Stimulated activated CD8-positive, alpha-beta memory T cell treated with anti-CD3 and anti-CD28 coated beads, Interleukin-15, amount 100 ng/mL, for 48 hours (primary cell): ENCODE measurements around the gene PAQR4.
"Not testable (repeated sequence)": the region's sequence is repeated elsewhere in the genome, so short reads cannot be mapped to it uniquely, and the experiment has no call there.

Experiments used
- DNase-seq, 2 donors: peaks; one replicate each; pipeline ENCODE4 v3.0.0-alpha.2; 2020; ENCODE audit warnings: low read depth in 2 of 2

The PAQR4 gene

DNA sequence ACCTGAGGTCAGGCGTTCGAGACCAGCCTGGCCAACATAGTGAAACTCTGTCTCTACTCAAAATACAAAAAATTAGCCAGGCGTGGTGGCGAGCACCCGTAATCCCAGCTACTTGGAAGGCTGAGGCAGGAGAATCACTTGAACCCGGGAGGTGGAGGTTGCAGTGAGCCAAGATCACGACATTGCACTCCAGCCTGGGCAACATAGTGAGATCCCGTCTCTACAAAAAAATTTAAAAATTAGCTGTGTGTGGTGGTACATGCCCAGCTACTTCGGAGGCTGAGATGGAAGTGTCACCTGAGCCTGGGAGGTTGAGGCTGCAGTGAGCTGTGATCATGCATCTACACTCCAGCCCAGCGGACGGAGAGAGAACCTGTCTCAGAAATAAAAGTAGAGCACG lies 25.4 kb upstream of the PAQR4 start:
- DNase-seq: not testable (repeated sequence)

DNA sequence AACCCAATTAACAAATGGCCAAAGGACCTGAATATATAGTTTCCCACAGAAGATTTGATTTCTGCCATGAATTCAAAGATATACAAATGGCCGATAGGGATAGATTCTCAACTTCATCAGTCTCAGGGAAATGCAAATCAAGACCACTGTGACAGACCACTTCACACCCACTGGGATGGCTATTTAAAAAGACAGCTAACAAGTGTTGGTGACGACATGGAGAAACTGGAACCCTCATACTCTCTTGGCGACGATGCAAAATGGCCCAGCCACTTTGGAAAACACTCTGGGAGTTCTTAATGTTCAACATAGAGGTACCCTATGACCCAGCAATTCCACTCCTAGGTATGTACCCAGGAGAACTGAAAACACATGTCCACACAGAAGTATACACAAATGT lies 22.5 kb upstream of the PAQR4 start:
- DNase-seq: no peak

DNA sequence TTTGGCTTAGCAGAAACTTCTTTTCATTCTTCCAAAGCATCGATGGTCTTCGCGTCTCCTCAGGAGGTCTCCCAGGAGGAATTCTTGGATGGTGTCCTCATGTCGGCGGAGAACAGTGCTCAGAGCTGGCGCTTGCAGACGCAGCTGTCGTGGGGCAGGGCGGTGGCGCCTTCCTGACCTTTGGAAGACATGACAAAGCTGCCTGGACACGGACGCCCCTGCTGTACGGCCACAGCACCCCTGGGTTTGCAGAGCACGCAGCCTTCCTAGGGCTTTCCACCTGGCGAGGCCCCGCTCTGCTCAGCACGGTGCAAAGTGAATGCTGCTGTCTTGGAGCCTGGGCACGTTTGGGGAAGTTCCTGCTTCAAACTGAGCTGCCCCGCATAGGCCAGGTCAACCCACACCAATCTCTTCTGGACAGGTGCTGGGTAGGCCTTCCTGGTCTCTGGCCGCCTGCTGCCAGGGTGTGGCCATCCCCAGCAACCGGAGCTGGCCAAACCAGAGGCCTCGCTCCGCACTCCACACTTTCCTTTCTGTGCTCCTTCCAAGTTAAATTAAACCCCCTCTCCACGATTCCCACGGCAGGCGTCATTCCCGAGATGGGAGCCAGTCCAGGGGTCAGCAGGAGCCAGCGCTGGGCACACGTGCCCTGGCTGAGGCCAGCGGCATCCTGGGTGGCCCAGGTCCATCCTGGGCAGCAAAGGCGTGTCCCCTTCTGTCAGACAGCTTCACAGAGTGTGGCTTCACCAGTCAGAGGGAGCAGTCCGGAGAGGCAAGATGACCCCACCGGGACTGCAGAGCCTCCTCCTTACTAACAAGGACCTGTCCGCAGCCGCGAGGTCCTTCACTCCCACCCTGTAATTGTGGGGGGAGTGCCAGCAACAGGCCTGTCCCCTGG lies 20.1 kb upstream of the PAQR4 start:
- DNase-seq: no peak

DNA sequence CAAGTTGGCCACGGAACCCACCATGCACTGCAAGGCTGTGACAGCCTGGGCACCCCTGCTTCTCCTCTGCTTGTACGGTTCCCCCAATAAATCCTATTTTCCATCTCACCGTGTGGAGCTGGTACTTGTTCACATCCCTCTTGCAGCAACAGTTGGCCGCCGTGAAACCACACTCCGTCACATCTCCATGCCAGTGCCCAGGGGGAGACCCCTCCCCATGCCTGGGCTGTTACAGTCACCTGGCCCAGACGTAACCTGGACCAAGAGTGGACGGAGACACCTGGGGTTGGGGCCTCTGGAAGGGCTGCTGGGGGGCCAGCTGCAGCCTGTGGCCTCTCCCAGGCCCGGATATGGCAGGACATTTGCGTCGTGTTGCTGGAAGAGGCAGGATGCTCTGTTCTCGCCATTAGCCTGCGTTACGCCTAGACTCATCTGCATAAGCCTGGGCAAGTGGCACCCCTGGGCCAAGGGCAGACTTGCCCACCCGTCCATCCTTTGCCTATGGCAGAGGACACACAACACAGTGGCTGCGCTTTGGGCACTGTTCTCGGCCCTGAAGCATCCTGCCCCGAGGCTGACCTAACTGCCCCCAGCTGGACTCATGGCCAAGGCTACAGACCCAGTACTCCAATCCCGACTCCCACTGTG lies 19.3 kb upstream of the PAQR4 start:
- DNase-seq: no peak

DNA sequence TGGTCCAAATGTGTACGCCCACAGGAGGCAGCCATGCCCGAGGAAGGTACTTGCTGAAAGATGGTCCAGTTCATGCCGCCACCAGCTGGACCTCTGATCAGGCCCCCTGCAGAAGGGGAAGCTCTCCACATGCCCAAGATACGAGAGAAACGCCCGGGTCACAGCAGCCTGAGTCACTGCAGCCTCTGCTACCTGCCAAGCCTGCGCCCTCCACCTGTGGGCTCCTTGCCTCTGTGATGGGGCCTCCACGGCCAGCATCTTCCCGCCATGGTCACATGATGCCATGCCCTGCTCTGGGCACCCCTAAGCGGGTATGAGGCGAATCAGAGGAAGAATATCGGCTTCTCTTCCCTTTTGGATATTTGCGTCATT lies 18.8 kb upstream of the PAQR4 start:
- DNase-seq: no peak

DNA sequence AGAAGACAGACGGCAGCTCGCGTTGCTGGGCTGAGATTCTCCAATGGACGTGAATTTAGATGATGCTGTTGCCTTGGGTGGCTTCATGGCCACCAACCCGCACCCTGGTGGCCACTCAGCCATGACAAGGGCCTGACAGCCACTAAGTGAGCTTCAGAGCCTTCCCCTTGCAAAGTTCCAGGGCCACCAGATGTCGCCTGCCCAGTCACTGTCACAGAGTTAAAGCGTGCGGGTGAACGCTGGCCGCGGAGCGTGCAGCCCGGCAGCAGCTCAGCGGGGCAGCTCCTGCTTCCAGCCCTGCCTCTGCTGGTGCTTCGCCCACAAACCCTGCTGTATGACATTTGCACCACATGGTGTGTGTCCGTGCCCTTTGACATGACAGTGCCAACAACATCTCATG lies 18.4 kb upstream of the PAQR4 start:
- no peak for DNase-seq

DNA sequence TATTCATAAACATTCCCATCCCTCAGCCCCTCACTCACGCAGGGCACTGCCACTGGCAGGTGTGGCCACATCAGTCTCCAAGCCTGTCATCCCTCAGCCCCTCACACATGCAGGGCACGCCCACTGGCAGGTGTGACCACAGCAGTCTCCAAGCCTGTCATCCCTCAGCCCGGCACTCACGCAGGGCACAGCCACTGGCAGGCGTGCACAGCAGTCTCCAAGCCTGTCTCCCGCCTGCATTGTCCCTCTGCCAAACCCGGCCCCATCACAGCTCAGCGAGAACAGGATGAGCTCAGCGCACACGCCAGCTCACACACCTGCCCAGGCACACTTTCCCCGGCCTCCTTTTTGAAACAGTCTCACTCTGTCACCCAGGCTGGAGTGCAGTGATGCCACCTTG lies 16.5 kb upstream of the PAQR4 start:
- no peak for DNase-seq

DNA sequence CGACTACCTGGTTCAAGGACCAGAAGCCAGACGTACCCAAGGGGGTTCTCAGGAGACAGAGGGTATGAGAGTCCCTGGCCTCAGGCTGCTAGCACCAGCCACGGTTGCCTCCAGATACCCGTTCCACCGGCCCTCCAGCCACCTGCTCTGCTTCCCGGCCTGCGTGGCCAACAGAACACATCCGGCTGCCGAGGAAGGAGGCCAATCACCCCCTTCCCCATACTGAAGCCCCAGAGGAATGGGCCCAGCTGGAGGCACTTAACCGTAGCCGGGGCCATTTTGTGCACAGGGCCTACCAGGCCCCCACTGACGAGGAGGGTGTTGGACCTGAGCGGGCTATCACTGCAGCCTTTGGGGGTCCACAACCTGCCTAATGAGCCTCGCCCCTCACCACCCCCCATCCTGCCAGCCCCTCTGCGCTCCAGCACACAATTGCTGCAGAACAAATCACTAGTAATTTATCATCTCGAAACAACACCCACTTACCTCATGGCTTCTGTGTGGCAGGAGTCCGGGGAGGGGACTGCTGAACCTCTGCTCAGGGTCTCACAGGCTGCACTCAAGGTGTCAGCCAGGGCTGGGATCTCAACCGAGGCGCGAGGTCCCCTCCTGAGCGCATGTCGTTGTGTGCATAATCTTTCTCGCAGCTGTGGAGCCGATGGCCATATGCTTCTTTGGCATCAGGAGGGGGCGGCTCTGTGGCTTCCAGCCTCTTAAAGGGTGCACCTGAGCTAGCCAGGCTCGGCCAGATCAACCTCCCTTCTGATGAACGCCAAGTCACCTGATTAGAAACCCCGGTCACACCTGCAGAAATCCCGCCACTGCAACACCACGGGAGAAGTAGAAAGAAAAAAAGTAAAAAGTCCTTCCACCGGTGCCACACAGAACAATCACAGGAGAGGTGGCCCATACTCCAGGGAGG lies 15.2 kb upstream of the PAQR4 start:
- DNase-seq: no peak

DNA sequence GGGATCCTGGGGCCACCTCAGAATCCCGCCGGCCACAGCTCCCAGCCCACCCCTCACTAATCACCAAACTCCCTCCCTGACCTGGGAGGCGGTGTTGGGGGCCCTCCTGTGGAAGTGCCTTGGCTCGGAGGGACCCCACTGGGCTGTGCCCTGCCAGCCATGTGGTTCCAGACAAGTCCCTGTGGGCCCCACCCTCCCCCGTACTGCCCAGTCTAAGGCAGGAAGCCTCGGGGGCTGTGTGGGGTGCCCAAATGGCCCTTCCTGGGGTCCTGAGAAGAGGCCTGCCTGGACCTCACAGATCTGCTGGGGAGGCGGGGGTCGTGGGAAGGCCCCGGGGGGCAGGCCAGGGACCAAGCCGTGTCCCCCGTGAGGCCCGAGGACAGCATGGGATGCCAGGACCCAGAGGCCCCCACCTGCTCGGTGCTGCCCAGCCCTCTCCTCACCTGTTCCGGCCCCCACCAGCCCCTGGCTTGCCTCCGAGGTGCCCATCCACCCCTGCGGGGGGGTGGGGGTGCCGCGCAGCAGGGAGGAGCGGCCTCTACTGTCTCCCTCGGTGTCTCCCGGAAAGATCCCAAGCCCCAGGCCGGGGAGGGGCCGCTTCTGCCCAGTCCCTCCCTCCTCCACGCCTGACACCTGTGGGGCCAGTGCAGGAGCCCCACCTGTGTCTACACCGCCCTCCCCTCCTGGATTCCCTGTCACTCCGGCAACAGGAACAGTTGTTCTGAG lies 14.3 kb upstream of the PAQR4 start:
- no peak for DNase-seq

DNA sequence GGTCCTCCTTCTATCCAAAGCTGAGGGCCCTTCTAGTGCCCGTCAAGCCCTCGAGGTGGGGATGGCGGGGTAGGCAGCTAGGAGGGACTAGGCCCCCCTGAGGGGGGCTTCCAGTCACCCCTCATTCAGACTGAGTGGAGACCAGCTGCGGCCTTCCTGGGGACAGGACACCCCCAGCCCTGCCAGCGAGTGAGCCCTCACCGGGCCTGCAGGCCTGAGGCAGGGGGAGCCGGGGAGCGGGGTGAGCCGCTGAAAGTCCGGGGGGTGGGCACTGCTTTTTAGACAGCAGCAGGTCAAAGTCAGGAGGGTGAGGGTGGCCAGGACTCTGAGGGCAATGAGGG lies 13.7 kb upstream of the PAQR4 start:
- no peak for DNase-seq

DNA sequence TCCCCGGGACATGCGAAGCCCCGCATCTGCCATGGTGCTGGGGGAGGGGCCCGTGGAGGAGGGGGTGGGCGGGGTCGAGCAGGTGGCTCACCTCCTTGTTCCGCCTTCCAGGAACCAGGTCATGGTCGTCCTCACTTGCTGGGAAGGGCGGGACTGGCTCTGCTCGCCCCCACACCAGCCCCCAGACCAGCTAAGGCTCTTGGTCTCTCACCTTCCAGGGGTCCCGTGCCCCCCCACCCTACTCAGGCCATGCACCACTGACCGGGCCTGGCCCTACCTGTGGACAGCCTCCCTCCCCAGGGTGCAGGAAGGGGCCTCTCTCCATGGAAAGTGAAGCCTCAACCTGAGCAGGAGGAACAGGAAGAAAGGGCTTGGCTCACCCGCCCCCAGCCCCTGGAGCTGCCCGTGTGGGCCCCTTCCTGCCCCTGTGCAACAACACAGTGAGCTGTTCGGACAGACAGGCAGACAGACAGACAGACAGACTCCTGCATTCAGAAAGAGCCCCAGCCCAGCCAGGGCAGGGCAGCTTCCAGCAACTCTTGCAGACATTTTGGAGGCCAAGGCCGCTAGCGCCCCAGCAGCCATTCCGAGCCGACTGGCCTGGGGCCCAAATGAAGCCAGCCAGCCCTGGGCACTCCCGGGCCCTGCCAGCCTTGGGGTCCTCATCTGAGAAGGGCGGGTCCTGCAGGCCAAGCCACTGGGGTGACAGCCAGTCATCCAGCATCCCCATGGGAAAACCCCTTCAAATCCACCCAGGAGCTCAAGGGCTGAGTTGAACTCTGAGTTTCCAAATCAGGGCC lies 13.2 kb upstream of the PAQR4 start:
- no peak for DNase-seq

DNA sequence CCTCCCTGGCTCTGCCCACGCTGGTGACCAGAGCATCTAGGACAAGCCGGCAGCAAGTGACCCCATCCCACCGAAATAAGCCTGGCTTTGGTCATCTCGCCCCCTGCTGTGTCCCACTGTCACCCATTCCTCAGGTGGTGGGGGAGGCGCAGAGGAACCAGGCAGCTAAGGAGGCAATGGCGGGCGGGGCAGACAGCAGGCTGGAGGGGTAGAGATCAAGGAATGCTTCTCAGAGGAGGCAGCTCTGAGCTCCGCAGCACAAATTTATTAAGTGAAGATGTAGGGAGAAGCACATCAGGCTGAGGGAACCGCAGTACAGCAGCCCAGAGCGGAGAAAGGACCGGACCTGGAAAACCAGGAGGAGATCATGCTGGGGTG lies 12.6 kb upstream of the PAQR4 start:
- DNase-seq: no peak

DNA sequence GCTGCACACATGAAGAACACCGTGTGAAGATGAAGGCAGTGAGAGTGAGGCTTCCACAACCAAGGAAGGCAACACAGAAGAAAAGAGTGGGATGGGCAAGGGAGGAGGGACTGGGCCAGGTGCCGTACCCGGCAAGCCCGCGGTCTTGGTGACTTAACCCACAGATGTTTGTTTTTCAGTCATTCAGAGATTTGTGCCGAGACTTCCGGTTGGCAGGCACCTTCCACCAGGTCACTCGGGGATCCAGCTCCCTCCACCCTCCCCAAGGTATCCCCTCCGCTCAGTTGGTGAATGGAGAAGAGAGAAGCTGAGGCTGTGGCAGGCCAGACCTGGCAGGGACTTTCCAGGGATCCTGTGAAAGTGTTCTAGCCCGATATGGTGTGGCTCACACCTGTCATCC lies 9.9 kb upstream of the PAQR4 start:
- DNase-seq: no peak

DNA sequence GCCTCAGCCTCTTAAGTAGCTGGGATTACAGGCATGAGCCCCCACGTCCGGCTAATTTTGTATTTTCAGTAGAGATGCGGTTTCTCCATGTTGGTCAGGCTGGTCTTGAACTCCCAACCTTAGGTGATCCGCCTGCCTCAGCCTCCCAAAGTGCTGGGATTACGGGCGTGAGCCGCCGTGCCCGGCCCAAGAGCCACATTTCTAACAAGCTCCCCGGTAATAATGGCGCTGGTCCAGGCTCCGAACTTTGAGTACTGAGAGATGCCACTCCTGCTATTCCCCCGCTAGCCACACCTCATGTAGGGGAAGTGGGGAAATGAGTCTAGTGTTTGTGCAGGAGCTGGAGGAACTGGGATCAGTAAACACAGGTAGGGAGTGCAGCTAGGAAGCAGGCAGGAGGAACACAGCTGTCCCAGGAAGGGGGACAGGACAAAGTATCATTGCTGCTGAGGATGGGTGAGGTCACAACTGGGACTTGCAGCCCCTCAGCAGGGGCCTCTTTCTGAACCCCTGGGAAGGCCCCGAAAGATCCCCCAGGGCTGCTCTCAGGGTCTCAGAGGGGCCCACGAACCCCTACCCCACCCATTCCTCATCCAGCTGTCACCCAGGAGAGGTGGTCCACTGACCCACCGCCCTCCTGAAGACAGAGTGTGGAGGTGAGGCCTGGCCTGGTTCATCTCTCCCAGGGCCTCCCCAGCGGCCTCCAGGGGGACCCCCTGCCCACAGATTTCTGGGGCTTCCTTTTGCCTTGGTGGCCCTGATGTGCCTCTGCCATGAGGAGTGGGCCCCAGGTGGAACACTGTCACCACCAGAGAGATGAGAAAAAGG lies 8.8 kb upstream of the PAQR4 start:
- DNase-seq: no peak

DNA sequence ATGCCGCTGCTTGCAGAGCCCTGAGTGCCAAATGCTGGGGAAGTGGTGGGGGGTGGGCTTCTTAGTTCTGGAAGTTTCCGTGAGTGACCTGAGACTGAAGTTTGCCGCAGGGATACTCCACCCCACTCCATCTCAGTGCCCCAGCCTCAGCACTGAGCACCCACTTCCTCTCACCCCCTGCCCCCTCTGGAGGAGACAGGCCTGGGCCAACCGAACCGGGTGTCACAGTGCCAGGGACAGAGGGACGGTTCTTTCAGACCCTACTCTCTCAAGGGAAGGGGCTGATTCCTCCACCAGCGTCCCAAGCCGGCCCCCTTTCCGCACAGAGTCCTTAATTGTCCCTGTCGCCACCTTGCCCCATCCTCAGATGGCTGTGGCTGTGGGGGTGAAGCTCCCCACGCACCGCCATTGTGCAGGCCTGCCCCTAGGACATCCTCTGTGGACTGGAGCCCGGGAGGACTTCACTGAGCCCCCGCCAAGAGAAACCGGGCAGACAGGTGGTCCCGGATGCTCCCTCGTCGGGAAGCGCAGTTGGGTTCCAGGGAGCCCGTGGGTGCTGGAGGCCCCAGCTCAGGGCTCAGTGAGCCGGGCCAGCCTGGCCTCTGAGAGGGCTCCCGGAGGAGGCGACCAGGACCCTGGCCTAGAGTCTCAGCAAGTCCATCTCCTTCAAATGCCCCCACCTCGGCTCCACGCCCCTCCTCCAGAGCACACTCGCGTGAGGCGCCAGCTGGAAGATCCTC lies 6.6 kb upstream of the PAQR4 start:
- DNase-seq: no peak

DNA sequence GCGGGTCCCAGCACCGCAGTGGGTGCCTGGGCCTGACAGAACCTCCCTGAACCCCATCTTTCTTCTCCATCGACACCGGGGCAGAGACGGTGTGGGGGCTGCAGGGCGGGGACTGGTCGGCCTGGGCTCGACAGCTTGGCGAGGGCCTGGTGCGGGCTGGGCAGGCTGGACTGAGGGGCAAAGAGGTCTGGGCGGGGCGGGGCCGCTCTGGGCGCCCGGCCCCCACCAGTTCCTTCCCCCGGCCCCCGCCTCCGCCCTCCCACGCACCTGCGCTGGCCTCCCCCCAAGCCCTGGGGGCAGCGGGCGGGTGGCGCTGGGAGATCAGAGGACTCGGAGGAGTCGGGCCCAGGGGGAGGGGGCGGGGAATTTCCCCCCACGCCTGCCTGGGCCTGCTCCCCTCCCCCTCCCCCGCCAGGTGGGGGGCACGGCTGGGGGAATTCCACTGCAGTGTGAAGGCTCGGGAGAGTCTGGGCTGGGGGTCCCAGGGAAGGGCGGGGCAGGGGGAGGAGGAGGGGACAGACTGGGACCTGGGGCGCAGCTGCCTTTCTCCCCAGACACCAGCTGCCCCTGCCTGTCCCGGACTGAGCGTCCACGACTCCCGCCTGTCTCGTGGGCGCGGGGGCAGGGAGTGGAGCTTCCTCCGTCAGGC lies 6.0 kb upstream of the PAQR4 start:
- no peak for DNase-seq

DNA sequence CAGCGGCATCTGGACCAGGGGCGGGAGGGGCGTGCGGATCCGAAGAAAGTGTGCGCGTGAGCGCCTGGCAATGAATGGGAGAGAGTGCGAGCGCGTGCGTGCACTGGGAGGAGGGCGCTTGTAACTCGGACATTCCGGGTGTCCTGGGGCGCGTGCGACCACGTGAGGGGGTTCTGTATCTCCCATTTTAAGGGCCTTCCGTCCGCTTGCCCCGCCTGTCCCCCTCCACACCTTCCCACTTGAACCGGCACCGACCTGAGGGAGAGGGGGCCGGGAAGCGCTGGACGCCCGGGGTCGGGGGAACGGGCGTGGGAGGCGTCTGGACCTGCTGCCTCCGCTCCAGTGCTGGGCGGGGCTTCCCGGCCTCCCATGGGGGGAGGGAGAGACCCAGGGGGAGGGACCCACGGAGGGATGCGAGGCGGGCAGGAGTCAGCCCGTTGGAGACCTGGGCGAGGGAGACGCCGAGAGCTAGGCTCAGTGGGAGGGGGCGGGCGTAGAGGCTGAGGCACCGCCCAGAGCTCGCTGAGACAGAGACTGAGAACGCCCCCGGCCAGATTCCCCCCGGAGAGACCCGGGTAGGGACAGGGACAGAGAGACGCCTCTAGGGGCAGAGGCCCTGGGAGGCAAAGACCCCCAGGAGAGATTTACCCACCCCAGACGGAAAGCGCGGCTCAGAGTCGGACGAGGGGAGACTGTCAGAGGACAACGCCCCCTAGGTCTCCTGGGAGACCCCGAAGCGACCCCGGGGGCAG lies 5.2 kb upstream of the PAQR4 start, which contains the start of gene KREMEN2:
KREMEN2 (plus strand) TSS at position 553 of the 752 bp plus-strand sequence. CDS start 246 bp downstream, outside the sequence.
- no peak for DNase-seq
